SU-DHL-6 (cell line): ENCODE measurements around the gene MRPL4.

Source experiments
- H2AFZ ChIP-seq: fragments of 200-600 bp; sonication (generic); 2 replicates; pipeline ENCODE4 v1.6.1; 2014; ENCODE audit warnings: low read depth, mild to moderate bottlenecking, moderate library complexity, mixed read lengths, antibody characterized with exemption, low read length; ENCODE audit not compliant: severe bottlenecking
- H3F3A ChIP-seq: fragments of 200-600 bp; shearing (Covaris generic); 2 replicates; pipeline ENCODE4 v1.6.0; 2016; ENCODE audit warnings: antibody characterized with exemption, mild to moderate bottlenecking; ENCODE audit not compliant: insufficient read depth
- H3K27ac ChIP-seq: fragments of 200-600 bp; sonication (generic); 2 replicates; pipeline ENCODE4 v1.5.1; 2016; ENCODE audit warnings: low read depth, mild to moderate bottlenecking, low read length, moderate library complexity, mixed read lengths
- H3K27me3 ChIP-seq: fragments of 200-600 bp; sonication (generic), shearing (Covaris generic); 2 replicates; pipeline ENCODE4 v1.6.0; 2014; ENCODE audit warnings: mild to moderate bottlenecking, low read length
- H3K36me3 ChIP-seq: fragments of 200-600 bp; sonication (generic); 2 replicates; pipeline ENCODE4 v1.6.1; 2014; ENCODE audit warnings: mild to moderate bottlenecking, low read length, mixed read lengths
- H3K4me2 ChIP-seq: fragments of 300-600, 200-600 bp; shearing (Covaris generic), sonication (generic); 2 replicates; pipeline ENCODE4 v1.6.0; 2014; ENCODE audit warnings: low read length, low read depth, mild to moderate bottlenecking; ENCODE audit not compliant: poor library complexity, severe bottlenecking
- H3K4me3 ChIP-seq: fragments of 200-600 bp; sonication (generic); 2 replicates; pipeline ENCODE4 v1.5.1; 2014; ENCODE audit warnings: antibody characterized with exemption, low read length, mild to moderate bottlenecking, mixed read lengths; ENCODE audit not compliant: insufficient read depth, poor library complexity, severe bottlenecking
- H3K79me2 ChIP-seq: fragments of 200-600 bp; sonication (generic); 2 replicates; pipeline ENCODE4 v1.6.1; 2014; ENCODE audit warnings: mild to moderate bottlenecking, low read length, moderate library complexity; ENCODE audit not compliant: insufficient read depth
- H3K9ac ChIP-seq: fragments of 200-600 bp; sonication (generic); 2 replicates; pipeline ENCODE4 v1.7.0; 2014; ENCODE audit warnings: mild to moderate bottlenecking, low read length
- H3K9me2 ChIP-seq: fragments of 200-600 bp; sonication (generic); replicated peaks from 2 replicates; pipeline ENCODE4 v1.6.1; 2014; ENCODE audit warnings: low read length; ENCODE audit not compliant: insufficient read depth
- H3K9me3 ChIP-seq: fragments of 200-600 bp; sonication (generic); 2 replicates; pipeline ENCODE4 v1.6.1; 2014; ENCODE audit warnings: low read length, mixed read lengths; ENCODE audit not compliant: insufficient read depth
- H4K20me1 ChIP-seq: fragments of 200-600 bp; sonication (generic); 2 replicates; pipeline ENCODE4 v1.6.1; 2014; ENCODE audit warnings: low read depth, mild to moderate bottlenecking, antibody characterized with exemption, low read length, moderate library complexity, mixed read lengths
- EZH2phosphoT487 ChIP-seq: fragments of 200-600 bp; sonication (generic), shearing (Covaris generic); conservative IDR thresholded peaks from 2 replicates; pipeline ENCODE4 v1.6.1; 2018; ENCODE audit warnings: mild to moderate bottlenecking, antibody characterized with exemption, low read length, moderate library complexity, mixed read lengths
- TF ChIP-seq, protein P1 (sequence below): fragments of 200-600 bp; sonication (generic); IDR thresholded peaks from one replicate; pipeline ENCODE4 v1.5.1; 2017; ENCODE audit warnings: antibody characterized with exemption, mild to moderate bottlenecking, low read length, moderate library complexity; ENCODE audit not compliant: insufficient read depth, poor library complexity, severe bottlenecking

Gene MRPL4

DNA sequence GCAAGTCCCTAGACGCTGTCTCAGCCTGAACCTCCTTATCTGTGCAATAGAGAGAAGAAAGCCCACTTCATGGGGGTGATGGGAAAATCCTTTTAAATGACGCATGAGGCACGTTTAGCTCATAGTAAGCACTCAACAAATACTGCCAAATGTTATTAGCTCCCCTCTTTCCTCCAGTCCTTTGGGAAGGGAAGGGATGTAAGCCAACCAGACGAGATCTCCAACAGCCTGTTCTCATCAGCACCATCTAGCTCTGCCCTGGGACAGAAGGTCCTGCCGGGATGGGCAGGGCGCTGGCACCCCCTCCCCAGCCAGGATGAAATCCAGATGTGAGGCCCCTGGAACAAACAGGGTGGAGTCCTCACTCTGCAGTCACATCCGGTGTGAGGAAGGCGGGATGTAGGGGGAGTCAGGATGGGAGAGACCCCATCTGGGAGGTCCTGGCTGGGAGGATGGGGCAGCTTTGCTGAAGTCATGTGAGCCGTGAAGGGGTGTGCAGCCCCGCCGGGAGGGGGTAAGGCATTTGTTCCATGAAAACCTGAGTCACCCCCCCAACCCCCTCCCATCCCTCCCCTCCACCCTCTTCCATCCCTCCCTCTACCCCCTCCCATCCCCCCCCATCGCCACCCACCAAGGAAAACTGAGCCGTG lies 25.5 kb upstream of the MRPL4 start:
- no peaks in the 10 kb centered on the region; the same call in 1 of the 2 replicates for H4K20me1 ChIP-seq
- H2AFZ ChIP-seq: no peak overlapping the region
- H3K9ac ChIP-seq: peak overlapping the region; percentile 100
- peaks cover 84% of the 10 kb centered on the region for H3F3A ChIP-seq
- H3K79me2 ChIP-seq: peaks cover 86% of the 10 kb centered on the region
- H3K36me3 ChIP-seq: peaks cover 24% of the 10 kb centered on the region; the same call in 1 of the 2 replicates
- no peak overlapping the region for H3K4me3 ChIP-seq
- H3K27me3 ChIP-seq: no peaks in the 10 kb centered on the region
- peak overlapping the region; percentile 83 for H3K4me2 ChIP-seq
- no peaks in the 10 kb centered on the region for H3K9me3 ChIP-seq
- H3K9me2 ChIP-seq: no peaks in the 10 kb centered on the region
- peak overlapping the region; percentile 100 for H3K27ac ChIP-seq
- no peak for TF ChIP-seq EZH2phosphoT487
- TF ChIP-seq, protein P1, sequence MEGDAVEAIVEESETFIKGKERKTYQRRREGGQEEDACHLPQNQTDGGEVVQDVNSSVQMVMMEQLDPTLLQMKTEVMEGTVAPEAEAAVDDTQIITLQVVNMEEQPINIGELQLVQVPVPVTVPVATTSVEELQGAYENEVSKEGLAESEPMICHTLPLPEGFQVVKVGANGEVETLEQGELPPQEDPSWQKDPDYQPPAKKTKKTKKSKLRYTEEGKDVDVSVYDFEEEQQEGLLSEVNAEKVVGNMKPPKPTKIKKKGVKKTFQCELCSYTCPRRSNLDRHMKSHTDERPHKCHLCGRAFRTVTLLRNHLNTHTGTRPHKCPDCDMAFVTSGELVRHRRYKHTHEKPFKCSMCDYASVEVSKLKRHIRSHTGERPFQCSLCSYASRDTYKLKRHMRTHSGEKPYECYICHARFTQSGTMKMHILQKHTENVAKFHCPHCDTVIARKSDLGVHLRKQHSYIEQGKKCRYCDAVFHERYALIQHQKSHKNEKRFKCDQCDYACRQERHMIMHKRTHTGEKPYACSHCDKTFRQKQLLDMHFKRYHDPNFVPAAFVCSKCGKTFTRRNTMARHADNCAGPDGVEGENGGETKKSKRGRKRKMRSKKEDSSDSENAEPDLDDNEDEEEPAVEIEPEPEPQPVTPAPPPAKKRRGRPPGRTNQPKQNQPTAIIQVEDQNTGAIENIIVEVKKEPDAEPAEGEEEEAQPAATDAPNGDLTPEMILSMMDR: no peak

GRCh38 chr19:10227026-10227971 lies 24.7 kb upstream of the MRPL4 start:
- no peak overlapping the region for H2AFZ ChIP-seq
- peak overlapping the region; percentile 100 for H3K9ac ChIP-seq
- H3K36me3 ChIP-seq: peaks cover 22% of the 10 kb centered on the region; the same call in 1 of the 2 replicates
- H4K20me1 ChIP-seq: no peaks in the 10 kb centered on the region; the same call in 1 of the 2 replicates
- peaks cover 88% of the 10 kb centered on the region for H3K79me2 ChIP-seq
- peak overlapping the region; percentile 100 for H3K27ac ChIP-seq
- H3F3A ChIP-seq: peaks cover 84% of the 10 kb centered on the region
- no peaks in the 10 kb centered on the region for H3K27me3 ChIP-seq
- H3K4me2 ChIP-seq: peak overlapping the region; percentile 83
- no peaks in the 10 kb centered on the region for H3K9me2 ChIP-seq
- H3K9me3 ChIP-seq: no peaks in the 10 kb centered on the region
- no peak for TF ChIP-seq EZH2phosphoT487
- TF ChIP-seq, protein P1: peak; percentile 57
- peak overlapping the region; percentile 20 for H3K4me3 ChIP-seq

DNA sequence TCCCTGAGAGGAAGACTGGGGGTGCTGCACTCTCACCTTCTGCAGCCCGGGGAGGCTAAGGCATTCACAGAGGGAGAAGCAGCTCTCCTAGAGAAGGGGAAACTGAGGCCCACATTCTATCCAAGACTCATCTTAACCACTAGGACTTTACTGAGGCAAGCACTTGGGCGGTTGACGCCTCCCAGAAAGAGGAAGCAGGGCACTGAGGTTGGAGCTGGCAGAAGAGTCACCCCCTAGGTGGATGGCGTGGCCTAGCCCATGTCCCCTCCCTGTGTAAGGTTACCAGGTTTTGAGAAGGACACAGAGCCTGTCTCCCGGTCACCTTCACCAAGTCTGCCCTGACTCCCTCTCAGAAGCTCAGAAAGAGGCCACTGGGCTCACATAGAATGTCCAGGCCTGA lies 23.6 kb upstream of the MRPL4 start:
- H3F3A ChIP-seq: peaks cover 83% of the 10 kb centered on the region
- H3K9me2 ChIP-seq: no peaks in the 10 kb centered on the region
- TF ChIP-seq, protein P1: no peak
- no peak for TF ChIP-seq EZH2phosphoT487
- peak overlapping the region; percentile 83 for H3K4me2 ChIP-seq
- H3K79me2 ChIP-seq: peaks cover 87% of the 10 kb centered on the region
- peaks cover 22% of the 10 kb centered on the region; the same call in 1 of the 2 replicates for H3K36me3 ChIP-seq
- H3K27ac ChIP-seq: peak overlapping the region; percentile 100
- H3K9me3 ChIP-seq: no peaks in the 10 kb centered on the region
- no peak overlapping the region for H2AFZ ChIP-seq
- H3K27me3 ChIP-seq: no peaks in the 10 kb centered on the region
- H3K4me3 ChIP-seq: peak overlapping the region; percentile 73
- peak overlapping the region; percentile 100 for H3K9ac ChIP-seq
- H4K20me1 ChIP-seq: no peaks in the 10 kb centered on the region; the same call in 1 of the 2 replicates
